NT2/D1 (cell line): ENCODE results near the gene WDR83.

Source experiments
- YY1 ChIP-seq: IDR thresholded peaks from 2 replicates; pipeline ENCODE4 v1.6.1; 2011; ENCODE audit not compliant: insufficient read length, insufficient read depth
- ZNF274 ChIP-seq: IDR thresholded peaks from 2 replicates; pipeline ENCODE4 v1.6.1; 2011; ENCODE audit warnings: mild to moderate bottlenecking, low read depth, low read length

DNA sequence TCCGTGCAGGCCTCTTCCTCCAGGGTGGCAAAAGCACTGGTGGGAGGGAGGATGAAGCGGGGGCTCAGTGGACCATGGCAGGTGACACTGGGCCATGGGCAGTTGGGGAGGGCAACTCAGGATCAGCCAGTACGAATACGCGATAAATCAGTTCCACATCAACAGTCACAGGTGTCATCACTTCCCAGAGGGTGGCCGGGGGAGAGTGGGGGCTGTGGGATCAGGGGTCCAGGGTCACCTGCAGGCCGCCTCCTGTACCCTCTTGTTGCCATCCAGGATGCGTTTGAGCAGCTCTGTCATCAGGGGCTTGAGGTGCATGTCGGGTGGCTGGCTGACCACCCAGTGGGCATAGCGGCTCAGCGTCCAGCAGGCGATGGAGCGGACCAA, 39.7 kb downstream of the WDR83 start:
- TF ChIP-seq YY1 (no peak), ZNF274 (no peak)
